Esophagus squamous epithelium (tissue), 5 donors: ENCODE results near the gene UVSSA. TPM values are rescaled to one million over a fixed set of nuclear protein-coding genes. Genes with fewer than 3 reads are reported as not detected.

Experiments
- DNase-seq: peaks from one replicate; lab custom pipeline; 2025; lab: John Stamatoyannopoulos, UW
- H3K27ac ChIP-seq, 4 donors: fragments of 200-600 bp; sonication (generic); one replicate each; pipeline ENCODE4 v1.5.1; 2016 to 2019; ENCODE audit warnings: mild to moderate bottlenecking in 1 of 4
- H3K27me3 ChIP-seq, 4 donors: fragments of 200-600 bp; sonication (generic); 1 replicate in 3 of 4; 2 replicates in 1 of 4; pipeline versions ENCODE4 v1.5.1 to v1.6.0; 2017 to 2021; ENCODE audit warnings: antibody characterized with exemption in 1 of 4
- H3K36me3 ChIP-seq, 3 donors: fragments of 200-600 bp; sonication (generic); one replicate each; pipeline ENCODE4 v1.5.1; 2016 to 2019
- H3K4me1 ChIP-seq, 3 donors: fragments of 200-600 bp; sonication (generic); one replicate each; pipeline ENCODE4 v1.5.1; 2017 to 2019
- H3K4me3 ChIP-seq, 4 donors: fragments of 200-600 bp; sonication (generic); 1 replicate in 3 of 4; 2 replicates in 1 of 4; pipeline ENCODE4 v1.5.1; 2016 to 2019; ENCODE audit warnings: mild to moderate bottlenecking in 2 of 4, moderate library complexity in 1 of 4
- H3K9me3 ChIP-seq, 3 donors: fragments of 200-600 bp; sonication (generic); one replicate each; pipeline ENCODE4 v1.5.1; 2016 to 2019
- POLR2A ChIP-seq, 4 donors: fragments of 450-650 bp; IDR thresholded peaks; one replicate each; pipeline ENCODE4 v1.6.1; 2017; ENCODE audit warnings: antibody characterized with exemption in 4 of 4, mild to moderate bottlenecking in 4 of 4, moderate library complexity in 3 of 4
- WGBS, 2 donors: methylation state at CpG; one replicate each; pipeline ENCODE4 v1.1.5; 2018; 5-methylcytosine and 5-hydroxymethylcytosine counted together
- intact Hi-C: fragments of 100-400 bp; cut with DNase I; formaldehyde crosslinking; loops from one replicate; pipeline ENCODE4 v1.15.0; 2022
- total RNA-seq, 4 donors: library from RNA; depleted of rRNA; stranded (reverse); fragments of >200 nt; gene quantifications; one replicate each; pipeline ENCODE4 v1.1.0, GENCODE V29; 2016
- TF ChIP-seq, protein P1 (sequence below), 6 experiments: fragments of 450-650 bp in 4 of 6; fragments of 200-600 bp in 2 of 6; sonication (generic) in 2 of 6; IDR thresholded peaks; one replicate each; pipeline ENCODE4 v1.5.1; 2016 to 2019; ENCODE audit warnings: antibody characterized with exemption in 6 of 6, mild to moderate bottlenecking in 4 of 6, moderate library complexity in 4 of 6
- donor health status: DM: yes; HTN: yes; CAD: no.

The UVSSA gene
- total RNA-seq, 4 donors from 2014 or later, result 7.2 to 12.8 (median 11.5) TPM

- Histone ChIP-seq H3K27ac (peak overlapping the region; percentile 52 to 85 (median 66)), H3K4me1 (peaks cover 13 to 46% (median 37%) of the 10 kb centered on the region in 3 donors), H3K27me3 (no peaks in the 10 kb centered on the region), H3K4me3 (no peak overlapping the region), H3K36me3 (peaks cover 0 to 57% (median 7%) of the 10 kb centered on the region in 3 donors), H3K9me3 (no peaks in the 10 kb centered on the region)
- peak; percentile 27 for DNase-seq
- WGBS, 2 donors, result 31 to 74% methylated on average over 21 to 25 of the region's 40 CpGs
- intact Hi-C loops, result no loop called here
- no peak for TF ChIP-seq POLR2A (IDR thresholded peaks at IDR 0.05)
- TF ChIP-seq, protein P1, sequence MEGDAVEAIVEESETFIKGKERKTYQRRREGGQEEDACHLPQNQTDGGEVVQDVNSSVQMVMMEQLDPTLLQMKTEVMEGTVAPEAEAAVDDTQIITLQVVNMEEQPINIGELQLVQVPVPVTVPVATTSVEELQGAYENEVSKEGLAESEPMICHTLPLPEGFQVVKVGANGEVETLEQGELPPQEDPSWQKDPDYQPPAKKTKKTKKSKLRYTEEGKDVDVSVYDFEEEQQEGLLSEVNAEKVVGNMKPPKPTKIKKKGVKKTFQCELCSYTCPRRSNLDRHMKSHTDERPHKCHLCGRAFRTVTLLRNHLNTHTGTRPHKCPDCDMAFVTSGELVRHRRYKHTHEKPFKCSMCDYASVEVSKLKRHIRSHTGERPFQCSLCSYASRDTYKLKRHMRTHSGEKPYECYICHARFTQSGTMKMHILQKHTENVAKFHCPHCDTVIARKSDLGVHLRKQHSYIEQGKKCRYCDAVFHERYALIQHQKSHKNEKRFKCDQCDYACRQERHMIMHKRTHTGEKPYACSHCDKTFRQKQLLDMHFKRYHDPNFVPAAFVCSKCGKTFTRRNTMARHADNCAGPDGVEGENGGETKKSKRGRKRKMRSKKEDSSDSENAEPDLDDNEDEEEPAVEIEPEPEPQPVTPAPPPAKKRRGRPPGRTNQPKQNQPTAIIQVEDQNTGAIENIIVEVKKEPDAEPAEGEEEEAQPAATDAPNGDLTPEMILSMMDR (IDR thresholded peaks at IDR 0.05), result no peak
Measured at GRCh38 chr4:1300466-1301455, 46.2 kb upstream of the UVSSA start.

GRCh38 chr4:1302159-1302558, 44.8 kb upstream of the UVSSA start:
- Histone ChIP-seq H3K36me3 (peaks cover 0 to 51% (median 7%) of the 10 kb centered on the region in 3 donors), H3K9me3 (no peaks in the 10 kb centered on the region), H3K27ac (peak overlapping the region in 1 of 4 donors; percentile 21), H3K27me3 (no peaks in the 10 kb centered on the region), H3K4me1 (peaks cover 8 to 48% (median 40%) of the 10 kb centered on the region in 3 donors), H3K4me3 (no peak overlapping the region)
- DNase-seq, result no peak
- TF ChIP-seq, protein P1 (IDR thresholded peaks at IDR 0.05), result no peak
- no peak for TF ChIP-seq POLR2A (IDR thresholded peaks at IDR 0.05)
- intact Hi-C loops, result no loop called here
- 47 to 91% methylated on average over 4 of the region's 4 CpGs for WGBS, 2 donors

- 84% methylated on average over 4 to 10 of the region's 13 CpGs for WGBS, 2 donors
- intact Hi-C loops, result loop anchor here (5.0 kb wide), 1 partner anchor 37 kb away; no protein-coding TSS in a partner anchor
- peaks cover 24 to 61% (median 52%) of the 10 kb centered on the region in 3 donors for H3K4me1 ChIP-seq
- H3K27me3 ChIP-seq, result no peaks in the 10 kb centered on the region
- no peak for DNase-seq
- H3K36me3 ChIP-seq, result peaks cover 0 to 27% (median 0%) of the 10 kb centered on the region in 3 donors
- no peaks in the 10 kb centered on the region for H3K9me3 ChIP-seq
- H3K27ac ChIP-seq, result peak overlapping the region in 3 of 4 donors; percentile 58 to 68 (median 59)
- TF ChIP-seq POLR2A (IDR thresholded peaks at IDR 0.05), result no peak
- TF ChIP-seq, protein P1 (IDR thresholded peaks at IDR 0.05), result no peak
- no peak overlapping the region for H3K4me3 ChIP-seq
Measured at GRCh38 chr4:1305261-1305711, 41.7 kb upstream of the UVSSA start.

DNA sequence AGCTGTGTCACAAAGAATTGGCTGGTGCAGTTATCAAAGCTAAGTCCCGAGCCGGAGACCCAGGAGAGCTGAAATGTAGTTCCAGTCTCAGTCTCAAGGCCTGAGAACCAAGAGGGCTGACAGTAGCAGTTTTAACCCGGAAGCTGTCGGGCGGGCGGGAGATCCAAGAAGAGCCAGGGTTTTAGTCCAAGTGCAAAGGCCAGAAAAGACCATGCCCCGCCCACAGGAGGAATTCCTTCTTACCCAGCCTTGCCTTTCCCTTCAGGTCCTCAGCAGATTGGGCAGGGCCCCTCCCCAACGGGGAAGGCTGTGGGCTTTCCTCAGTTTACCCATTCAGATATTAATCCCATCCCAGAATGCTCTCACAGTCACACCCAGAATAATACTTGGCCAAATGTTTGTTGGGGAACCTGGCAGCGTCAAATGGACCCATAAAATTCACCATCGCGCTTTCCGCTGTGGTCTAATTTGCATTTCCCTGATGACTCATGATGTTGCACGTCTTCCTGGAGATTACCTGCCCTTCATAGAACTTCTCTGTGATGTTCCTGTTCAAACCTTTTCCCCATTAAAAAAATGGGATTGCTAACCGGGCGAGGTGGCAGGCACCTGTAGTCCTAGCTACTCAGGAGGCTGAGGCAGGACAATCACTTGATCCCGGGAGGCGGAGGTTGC, 41.1 kb upstream of the UVSSA start:
- H3K4me1 ChIP-seq, result peaks cover 18 to 61% (median 51%) of the 10 kb centered on the region in 3 donors

More for the DNA sequence above, 41.1 kb upstream of the UVSSA start:
- 49 to 56% methylated on average over 14 to 17 of the region's 17 CpGs for WGBS, 2 donors
- Histone ChIP-seq H3K27ac (peak overlapping the region in 3 of 4 donors; percentile 58 to 68 (median 59)), H3K27me3 (no peaks in the 10 kb centered on the region), H3K4me3 (no peak overlapping the region), H3K9me3 (no peaks in the 10 kb centered on the region), H3K36me3 (peaks cover 0 to 22% (median 0%) of the 10 kb centered on the region in 3 donors)
- intact Hi-C loops, result loop anchor here (5.0 kb wide), 1 partner anchor 36 kb away; no protein-coding TSS in a partner anchor
- TF ChIP-seq POLR2A (IDR thresholded peaks at IDR 0.05), result no peak
- TF ChIP-seq, protein P1 (IDR thresholded peaks at IDR 0.05), result no peak
- no peak for DNase-seq
